ENCODE data around the gene KDELR3.

KDELR3 gene

DNA sequence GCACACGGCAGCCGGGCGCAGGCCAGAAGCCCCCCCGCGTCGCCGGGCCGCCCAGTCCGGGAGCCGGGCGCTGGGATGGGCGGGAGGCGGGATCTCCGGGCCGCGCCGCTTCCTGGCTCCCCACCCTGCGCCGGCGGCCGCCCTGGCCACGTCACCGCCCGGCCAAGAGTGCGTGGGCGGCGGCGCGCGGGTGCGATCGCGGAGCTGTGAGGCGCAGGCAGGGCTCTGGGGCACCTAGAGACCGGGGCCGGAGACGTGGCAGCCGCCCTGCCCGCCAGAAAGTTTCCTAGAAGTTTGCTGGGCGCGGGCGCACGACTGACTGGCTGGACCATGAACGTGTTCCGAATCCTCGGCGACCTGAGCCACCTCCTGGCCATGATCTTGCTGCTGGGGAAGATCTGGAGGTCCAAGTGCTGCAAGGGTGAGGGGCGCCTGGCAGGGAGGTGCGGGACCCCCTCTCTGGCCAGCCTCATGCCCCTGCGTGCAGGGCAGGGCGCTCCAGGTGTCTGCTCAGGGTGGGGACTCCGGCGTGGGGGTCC lies at the start of gene KDELR3:
KDELR3 (plus strand) TSS at position 193 of the 539 bp plus-strand sequence; CDS start at position 331, 138 bp downstream.
- DNase-seq, result peak; percentile 53

DNA sequence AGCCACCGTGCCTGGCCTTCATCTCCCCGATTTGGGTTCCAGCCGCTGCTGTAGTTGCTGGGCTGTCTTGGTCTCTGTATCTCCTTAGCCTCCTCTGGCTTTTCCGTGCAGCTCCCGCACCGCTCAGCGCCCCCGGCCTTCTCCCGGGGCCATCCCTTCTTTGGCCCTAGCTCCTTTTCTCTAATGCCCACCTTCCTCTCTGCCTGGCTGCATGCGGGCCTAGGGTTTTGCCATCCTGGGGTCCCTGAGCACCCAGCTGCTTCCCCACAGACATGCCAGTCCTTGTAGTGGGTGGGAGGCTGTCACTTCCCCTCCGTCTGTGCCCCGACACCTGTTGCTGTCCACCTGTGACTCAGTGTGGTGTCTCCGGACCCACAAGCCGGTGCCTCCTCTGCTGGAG lies 49.3 kb upstream of the KDELR3 start:
- no peak for DNase-seq

DNA sequence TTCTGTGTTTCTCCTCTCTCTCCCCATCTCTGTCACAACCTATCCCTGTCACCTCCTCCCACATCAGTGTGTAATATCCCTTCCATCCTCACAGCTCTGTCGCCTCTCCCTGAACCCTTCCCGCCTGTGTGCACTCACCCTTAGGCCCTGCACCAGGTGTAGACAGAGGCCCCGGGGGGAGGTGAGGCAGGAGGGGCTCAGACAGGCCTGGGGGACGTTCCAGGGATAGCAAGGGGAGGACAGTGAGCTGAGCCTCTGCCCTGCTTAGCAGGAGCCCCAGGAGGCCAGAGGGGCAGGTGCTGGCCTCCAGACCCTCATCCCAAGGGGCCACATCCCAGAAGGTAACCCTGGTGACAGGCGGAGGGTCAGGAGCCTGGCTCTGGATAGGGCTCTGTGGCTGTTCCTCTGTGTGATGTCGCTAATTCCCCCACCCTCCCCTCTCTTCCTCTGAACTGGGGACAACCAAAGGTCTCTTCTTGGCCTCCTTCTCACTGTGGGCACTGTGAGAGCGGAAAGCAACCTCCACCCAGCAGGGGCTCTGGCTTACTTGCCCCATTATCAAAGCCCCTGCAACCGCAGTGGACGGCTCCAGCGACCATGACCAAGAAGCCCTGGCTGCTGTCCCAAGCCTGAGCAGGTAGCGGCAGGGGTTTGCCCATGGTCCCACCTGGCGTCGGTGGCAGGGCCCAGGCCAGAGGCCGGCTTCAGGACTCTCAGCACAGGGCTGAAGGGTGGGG lies 48.6 kb upstream of the KDELR3 start:
- no peak for DNase-seq

DNA sequence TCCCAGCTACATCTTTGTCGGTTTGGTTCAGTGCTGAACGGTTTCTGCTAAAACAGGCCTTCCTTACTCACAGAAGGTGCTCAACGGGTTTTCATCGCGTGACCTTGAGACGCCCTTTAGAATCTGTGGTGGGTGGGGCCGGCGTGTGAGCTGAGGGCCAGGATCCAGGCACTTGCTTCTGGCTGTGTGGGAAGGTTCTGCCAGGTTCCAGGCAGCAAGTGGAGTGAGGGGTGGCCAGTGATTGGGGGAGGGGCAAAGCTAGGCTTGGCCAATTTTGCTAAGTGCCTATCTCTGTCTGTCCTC lies 48.1 kb upstream of the KDELR3 start:
- DNase-seq, result no peak

DNA sequence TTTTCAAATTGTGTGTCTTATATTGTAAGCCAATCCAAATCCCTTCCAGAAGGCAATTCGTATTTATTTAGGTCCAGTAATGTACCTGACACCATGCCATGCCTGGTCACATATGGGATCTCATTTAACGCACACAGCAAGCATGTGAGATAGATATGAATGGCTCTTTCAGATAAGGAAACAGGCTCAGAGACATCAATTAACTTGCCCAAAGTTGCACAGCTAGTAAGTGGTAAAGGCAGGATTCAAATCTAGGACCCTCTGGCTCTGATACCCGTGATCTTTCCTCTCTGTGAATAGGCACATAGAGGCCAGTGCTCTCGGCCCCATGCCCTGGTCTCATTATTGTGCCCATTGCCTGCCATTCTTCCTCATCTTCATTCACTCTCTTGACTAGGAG lies 47.2 kb upstream of the KDELR3 start:
- no peak for DNase-seq

DNA sequence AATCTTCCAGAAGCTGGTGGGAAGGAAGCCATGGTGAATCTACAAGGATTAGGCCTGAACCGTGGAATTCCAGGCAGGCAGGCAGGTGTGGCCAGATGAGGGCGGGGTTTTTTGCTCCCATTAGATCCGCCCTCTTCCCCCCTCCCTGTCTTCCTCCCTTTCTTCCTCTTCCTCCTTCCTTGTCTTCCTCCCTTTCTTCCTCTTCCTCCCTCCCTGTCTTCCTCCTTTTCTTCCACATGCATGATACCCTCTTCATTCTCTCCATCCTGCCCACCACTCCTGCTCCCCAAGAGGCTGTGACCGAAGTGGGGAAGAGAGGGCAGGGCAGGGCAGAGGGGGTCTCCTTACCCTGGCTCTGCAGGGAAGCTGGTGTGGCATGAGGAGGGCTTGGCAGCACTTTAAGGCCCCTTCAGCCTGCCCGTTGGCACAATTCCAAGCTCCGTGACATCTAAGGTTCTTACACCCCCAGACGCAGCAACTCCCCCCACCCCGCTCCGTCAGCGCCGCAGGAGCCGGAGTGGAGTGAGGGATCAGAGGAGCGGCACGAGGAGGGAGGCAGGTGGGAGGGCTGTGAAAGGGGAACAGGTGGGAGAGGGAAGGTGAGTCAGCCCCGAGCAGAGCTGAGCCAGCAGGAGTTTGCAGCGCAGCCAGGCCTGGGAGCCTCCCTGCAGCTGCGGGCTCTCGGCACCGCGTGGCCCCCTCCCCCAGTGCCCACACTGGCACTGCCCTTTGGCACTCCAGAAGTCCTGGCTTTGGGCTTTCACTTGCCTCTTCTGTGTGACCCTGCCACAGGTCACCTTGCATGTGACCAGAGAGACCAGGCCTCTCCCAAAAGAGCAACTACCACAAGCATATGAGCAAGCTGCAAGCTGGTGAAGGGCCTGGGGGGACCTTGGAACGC lies 45.0 kb upstream of the KDELR3 start:
- DNase-seq, result no peak

DNA sequence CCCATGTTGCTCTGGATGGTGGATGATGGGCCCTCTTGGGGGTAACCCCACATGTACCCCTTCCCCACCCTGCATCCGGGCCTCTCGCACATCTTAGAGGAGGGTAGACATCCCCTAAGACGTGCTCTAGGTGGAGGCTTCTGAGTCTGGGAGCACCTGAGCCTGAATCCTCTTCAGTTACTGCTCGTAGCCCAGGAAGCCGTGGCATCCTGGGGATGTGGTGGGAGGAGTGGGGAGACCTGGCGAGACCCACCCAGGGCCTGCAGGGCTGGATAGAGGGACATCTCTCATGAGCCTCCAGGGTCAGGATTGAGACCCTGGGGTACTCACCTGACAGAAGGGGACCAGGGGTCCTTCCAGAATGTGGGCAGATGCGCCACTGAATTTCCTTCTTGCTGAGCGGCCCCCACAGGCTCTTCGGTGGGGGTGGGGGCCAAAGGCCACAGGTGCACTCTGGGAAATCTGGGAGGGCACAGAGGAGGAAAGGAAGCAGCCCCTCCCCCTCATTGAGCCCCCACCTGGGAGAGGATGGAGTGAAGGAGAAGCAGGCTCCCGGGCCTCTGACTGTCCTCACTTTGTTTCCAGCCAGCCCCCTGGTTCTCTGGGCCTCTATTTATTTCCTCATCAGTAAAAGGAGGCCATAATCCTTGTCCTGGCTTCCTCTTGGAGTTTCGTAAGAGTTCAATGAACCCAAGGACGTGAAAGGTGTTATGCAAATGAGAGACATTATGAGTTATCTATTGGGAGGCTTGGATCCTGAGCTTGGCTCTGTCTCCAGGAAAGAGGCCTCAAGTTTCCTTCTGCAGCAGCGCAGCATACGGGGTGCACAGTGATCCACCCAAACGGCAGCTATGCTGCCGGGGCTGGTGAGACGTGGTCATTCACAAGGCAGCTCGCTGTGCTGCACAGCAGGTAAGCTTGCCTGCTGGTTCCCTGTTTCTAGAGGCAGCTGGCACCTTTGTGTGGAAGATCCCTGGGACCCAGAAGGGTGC lies 44.1 kb upstream of the KDELR3 start:
- DNase-seq, result no peak

DNA sequence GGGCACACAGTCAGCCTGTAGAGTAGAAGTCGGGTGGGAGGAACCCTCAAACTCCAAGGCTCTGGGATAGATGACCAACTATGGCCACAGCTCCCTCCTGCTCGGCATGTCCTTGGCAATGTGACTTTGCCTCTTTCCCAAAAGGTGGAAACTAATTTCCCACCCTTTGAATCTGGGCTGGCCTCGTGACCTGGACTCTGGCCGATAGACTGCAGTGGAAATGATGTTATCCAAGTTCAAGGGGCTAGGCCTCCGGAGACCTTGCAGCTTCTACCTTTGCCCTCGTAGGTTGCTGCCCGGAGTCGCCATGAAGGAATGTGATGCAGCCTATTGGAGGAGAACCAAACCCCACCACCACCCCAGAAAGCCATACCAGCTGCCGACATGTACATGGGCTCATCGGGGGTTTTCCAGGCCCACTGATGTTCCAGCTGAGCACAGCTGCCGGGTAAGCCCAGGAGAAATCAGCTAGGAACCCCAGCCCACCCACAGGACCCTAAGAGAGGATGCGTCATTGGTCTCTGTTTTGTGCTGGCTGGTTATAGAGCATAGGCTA lies 43.3 kb upstream of the KDELR3 start:
- DNase-seq, result no peak

DNA sequence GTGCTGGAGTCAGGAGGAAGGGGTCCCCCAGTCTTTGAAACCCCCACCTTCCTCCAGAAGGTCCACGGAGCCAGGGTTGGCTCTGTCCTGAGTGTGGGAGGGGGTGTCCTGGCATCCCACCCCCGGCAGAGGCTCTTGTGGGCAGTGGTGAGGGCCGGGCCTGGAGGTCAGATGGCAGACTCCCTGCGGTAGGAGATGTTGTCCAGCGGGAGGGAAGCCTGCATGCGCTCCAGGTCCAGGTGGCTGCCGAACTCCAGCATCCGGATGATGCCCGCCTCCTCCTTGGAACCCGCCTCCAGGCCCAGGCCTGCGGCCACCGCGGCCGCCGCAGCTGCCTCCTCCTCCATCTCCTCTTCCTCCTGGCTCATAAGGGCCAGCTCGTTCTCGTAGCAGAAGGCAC lies 41.3 kb upstream of the KDELR3 start:
- DNase-seq, result no peak

DNA sequence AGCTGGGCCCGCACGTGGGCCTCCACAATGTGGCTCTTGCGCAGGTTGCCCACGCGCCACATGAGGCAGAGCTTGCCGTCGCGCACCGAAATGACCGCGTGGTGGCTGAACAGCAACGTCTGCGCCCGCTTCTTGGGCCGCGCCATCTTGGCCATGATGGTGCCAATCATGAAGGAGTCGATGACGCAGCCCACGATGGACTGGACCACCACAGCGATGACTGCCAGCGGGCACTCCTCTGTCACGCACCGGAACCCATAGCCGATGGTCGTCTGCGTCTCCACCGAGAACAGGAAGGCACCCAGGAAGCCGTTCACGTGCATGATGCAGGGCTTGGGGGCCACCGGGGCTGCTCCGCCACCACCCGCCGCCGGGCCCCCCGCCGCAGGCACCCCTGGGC lies 40.4 kb upstream of the KDELR3 start:
- no peak for DNase-seq

DNA sequence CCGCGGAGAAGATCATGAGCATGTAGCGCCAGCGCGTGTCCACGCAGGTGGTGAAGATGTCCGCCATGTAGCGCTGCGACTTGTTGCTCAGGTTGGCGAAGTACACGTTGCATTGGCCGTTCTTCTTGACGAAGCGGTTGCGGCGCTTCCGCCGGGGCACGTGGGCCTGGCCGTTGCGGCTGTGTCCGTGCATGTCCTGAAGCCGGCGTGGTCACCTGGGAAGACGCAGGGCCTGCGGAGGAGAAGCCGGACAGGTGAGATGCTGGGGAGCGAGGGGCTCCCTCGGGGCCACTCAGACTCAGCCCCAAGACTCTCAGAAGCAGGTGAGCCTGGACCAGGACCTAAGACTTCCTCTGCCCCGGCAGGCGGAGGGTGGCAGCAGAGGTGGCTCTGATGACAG lies 40.0 kb upstream of the KDELR3 start:
- DNase-seq, result no peak

DNA sequence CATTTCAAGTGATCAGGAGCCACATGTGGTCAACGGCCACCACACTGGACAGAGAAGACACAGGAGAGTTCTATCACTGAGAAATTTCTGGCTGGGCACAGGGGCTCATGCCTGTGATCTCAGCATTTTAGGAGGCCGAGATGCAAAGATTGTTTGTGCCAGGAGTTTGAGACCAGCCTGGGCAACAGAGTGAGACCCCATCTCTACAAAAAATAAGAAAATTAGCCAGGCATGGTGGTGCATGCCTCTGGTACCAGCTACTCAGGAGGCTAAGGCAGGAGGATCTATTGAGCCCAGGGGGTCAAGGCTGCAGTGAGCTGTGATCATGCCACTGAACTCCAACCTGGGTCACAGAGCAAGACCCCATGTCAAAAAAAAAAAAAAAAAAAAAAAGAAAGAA lies 39.2 kb upstream of the KDELR3 start:
- DNase-seq, result no peak

DNA sequence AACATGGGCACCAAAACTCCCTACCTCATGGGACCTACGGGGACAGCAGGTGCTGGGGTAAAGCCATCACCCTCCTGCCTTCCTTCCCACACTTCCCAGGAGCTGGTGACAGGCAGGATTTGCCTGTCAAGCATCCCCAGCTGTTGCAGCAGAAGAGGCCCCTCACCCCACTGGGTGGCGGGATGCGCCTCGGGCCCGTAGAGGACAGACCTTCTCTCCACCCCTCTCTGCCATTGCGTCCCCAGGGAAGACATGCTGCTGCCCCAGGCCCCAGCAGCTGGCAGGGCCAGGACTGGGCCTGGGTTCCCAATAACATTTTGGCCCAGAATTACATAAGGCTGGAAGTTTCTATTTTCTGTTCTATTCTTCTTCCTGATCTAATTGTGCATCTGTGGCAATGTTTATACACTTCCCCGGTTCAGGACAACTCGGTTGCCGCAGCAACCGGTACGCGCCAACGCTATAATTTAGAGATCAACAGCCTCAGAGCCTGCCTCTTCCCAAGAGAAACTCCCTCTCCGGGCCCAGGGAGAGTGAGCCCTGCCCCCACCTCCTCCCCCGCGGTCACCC lies 38.3 kb upstream of the KDELR3 start:
- DNase-seq, result no peak

DNA sequence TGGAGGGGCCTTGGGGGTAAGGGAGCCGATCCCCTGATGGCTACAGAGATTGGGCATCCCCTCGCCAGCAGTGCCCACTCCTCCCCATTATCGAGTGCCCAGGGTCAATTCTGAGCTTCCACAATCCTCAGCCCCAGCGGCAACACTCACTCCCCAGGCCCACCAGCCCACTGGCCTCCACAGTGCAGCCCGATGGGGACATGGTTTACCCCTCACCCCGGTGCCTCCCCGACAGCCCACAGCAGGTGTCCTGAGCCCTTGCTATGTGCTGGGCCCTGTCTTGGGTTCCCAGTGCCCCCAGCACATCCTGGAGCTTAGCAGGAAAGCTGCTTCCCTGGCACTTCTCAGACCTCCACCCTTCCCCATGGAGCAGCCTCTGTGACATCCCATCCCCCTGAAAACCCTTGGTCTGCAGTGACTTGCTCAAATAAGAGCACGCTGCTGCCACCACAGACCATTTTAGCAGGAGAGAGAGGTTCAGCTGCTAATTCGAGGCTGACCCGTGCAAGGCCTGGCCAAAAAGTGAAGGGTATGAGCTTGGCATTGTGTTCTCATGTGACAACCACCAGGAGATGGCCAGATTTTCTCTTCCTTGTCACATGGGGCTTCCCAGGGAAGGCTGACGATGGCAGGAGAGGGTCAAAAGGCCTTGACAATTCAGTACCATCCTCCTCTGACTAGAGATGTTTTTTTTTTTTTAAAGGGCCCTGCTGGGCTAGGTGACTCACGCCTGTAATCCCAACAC lies 36.5 kb upstream of the KDELR3 start:
- DNase-seq, result no peak

DNA sequence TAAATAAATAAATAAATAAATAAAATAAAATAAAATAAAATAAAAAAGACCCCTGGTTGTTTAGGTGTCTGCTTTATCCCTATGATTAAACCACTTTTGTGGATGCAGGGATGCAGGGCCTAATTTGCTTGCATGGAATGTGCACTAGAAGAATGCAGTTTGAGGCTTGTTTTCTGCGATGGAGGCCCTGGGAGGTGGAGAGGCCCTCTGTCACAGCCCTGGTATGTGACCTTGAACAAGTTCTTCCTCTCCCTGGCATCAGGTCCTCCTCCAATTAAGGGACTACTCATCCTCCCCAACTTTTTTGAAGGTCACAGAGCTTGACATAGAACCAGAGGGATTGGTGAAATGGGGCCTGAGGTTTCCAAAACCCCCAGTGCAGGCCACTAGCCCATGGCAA lies 35.6 kb upstream of the KDELR3 start:
- DNase-seq, result no peak

DNA sequence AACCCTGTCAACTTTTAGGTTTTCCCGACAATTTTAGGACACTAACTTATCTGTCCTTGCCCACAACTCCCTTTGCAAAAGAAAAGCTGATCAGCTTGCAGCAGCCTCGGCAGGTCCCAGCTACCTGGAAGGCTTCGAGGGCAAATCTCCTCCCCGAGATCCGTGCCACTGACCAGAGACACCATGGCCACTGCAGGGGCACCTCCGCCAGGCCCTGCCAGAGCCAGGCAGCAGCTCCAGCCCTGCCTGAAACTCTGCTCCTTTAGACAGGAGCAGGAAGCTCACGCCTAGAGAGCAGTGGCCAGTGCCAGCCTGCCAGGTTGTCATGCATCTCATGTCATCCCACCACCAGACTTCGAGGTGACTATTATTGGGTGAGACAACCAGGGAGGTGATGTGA lies 34.0 kb upstream of the KDELR3 start:
- DNase-seq, result no peak

DNA sequence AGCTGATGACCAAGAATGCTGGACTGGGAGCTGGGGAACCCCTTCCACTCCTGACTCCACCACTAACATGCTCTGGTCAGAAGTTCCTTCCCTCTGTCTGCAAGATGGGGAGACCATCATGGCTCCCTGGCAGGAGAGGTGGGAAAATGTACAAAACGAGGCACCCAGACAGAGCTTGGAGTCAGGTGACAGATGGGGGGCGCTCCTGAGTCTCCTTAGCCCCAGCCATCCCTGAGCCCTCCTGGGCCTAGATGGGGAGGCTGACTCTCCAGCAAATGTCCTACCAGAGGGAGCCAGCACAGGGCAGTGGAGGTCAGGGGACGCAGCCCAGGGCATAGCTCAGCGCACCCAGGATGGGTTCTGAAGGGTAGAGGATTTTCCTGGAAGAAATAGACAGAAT lies 32.9 kb upstream of the KDELR3 start:
- no peak for DNase-seq

DNA sequence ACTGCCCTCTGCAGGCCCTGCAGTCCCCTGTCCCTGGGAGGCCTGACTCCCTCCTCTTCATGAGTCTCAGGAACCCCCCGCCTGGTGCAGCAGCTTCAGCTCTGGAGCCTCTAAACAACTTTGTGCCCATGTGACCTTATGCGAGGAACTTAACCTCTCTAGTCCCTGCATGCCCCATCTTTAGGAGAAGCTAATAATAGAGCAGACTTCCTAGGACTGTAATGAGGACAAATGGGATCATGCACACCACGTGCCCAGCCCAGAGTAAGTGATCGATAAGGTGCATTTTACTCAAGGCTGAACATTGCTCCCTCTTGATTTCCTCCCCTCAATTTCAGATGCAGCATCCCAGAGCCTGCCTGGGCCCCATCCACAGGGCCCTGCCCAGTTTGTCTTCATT lies 31.9 kb upstream of the KDELR3 start:
- no peak for DNase-seq

DNA sequence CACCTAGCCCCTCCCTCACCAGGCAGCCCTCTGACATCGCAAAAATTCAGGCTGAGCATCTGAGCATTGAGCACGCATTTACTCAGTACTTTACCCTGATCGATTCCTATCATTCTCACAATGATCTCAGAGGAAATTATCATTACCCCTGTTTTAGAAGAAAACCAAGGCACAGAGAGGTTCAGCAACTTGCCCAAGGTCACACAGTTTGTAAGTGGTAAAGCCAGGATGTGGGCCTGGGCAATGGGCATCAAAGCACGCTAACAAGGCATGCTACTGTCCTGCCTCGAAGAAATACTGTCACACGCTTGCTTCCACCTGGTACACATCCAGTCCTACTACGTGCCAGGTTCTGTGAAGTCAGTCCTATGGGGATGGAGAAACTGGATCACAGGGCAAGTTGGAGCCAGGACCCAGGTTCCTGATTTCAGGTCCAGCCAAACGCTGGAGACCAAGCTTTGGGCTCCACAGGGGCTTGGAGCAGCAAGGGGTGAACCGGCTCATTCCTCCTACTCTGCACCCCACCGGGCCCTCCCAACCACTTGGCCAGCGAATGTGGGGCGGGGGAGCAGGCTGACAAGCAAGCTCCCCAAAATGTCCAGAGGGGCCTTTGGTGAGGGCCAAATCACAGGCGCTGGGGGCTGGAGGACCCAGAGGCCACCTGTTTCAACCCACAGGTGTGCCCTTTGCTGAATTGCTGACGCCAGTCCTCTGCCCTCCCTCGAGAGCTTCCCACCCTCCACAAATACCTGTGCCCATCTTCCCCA lies 31.1 kb upstream of the KDELR3 start:
- DNase-seq, result no peak

DNA sequence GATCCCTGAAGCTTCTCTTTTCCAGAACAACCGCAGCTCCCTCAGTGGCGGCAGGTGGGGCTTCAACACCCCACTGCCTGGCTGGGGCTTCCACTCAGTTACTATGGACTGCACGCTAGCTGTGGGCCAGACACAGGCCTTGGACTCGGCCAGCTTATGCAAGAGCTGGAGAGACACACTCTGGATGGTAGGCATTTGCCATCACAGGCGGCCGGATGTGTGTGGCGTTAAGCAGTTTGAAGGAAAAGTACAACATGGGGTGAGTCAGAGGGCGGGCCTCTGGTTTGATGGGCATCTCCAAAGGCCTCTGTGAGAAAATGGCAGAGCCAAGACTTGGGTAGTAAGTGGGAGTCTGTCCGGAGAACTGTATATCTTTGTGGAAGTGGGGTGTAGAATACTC lies 30.5 kb upstream of the KDELR3 start:
- no peak for DNase-seq
